Activated T-helper 1 cell treated with anti-CD3 and anti-CD28 coated beads, Interleukin-12 subunit alpha, Interleukin-12 subunit beta, Interleukin-2, Interleukin-4 antibody, amounts not matched to agents 30 ng/mL and 10 ng/mL and 1 ng/mL, durations not matched to agents 14 hours and 24 hours and 36 hours (primary cell): ENCODE measurements around the gene ZNF611. TPM values are rescaled to one million over a fixed set of nuclear protein-coding genes. Genes with fewer than 3 reads are reported as not detected.
"Not testable (repeated sequence)": the region's sequence is repeated elsewhere in the genome, so short reads cannot be mapped to it uniquely, and the experiment has no call there.

Source experiments
- DNase-seq: peaks from one replicate; pipeline ENCODE4 v3.0.0; 2021; ENCODE audit warnings: low spot score
- H3K27ac Mint-ChIP-seq: one replicate; pipeline ENCODE4 v1.8.0; 2021; ENCODE audit warnings: mild to moderate bottlenecking, mixed read lengths
- H3K27me3 Mint-ChIP-seq: one replicate; pipeline ENCODE4 v1.8.0; 2022; ENCODE audit warnings: mild to moderate bottlenecking, moderate library complexity, mixed read lengths; ENCODE audit not compliant: insufficient read depth
- H3K36me3 Mint-ChIP-seq: one replicate; pipeline ENCODE4 v1.8.0; 2021; ENCODE audit warnings: low read depth, mixed read lengths
- H3K4me1 Mint-ChIP-seq: one replicate; pipeline ENCODE4 v1.8.0; 2021; ENCODE audit warnings: low read depth, mixed read lengths
- H3K4me3 Mint-ChIP-seq: one replicate; pipeline ENCODE4 v1.8.0; 2021; ENCODE audit warnings: mild to moderate bottlenecking, moderate library complexity, mixed read lengths
- H3K9me3 Mint-ChIP-seq: one replicate; pipeline ENCODE4 v1.8.0; 2021; ENCODE audit warnings: mixed read lengths
- intact Hi-C: fragments of 100-400 bp; cut with micrococcal nuclease; formaldehyde crosslinking; loops from one replicate; pipeline ENCODE4 v1.15.1; 2024
- total RNA-seq: library from RNA; stranded (reverse); gene quantifications from 2 replicates; pipeline ENCODE4 v1.2.3, GENCODE V29; 2022

Gene ZNF611
- total RNA-seq, 1 donor from 2014 or later = 17.0 TPM

GRCh38 chr19:52710538-52710937 is 24.3 kb downstream of the ZNF611 start:
- no peaks in the 10 kb centered on the region for H3K27me3 Mint-ChIP-seq
- no peak overlapping the region for H3K4me3 Mint-ChIP-seq
- H3K27ac Mint-ChIP-seq = no peak overlapping the region
- H3K36me3 Mint-ChIP-seq = peaks cover 79% of the 10 kb centered on the region
- peaks cover 4% of the 10 kb centered on the region for H3K4me1 Mint-ChIP-seq
- DNase-seq = no peak
- intact Hi-C loops = no loop called here
- H3K9me3 Mint-ChIP-seq = peaks cover 54% of the 10 kb centered on the region

DNA sequence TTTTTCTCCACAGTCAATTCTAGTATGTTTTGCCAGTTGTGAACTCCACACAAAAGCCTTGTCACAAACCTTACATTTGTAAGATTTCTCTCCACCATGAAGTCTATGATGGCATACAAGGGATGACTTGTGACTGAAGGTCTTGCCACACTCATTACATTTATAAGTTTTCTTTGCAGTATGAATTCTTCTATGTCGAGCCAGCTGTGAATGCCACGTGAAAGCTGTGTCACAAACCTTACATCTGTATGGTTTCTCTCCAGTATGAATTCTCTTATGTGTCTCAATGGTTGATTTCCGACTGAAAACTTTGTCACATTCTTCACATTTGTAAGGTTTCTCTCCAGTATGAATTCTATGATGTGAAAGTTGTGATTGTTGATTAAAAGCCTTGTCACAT is 29.2 kb downstream of the ZNF611 start:
- H3K27ac Mint-ChIP-seq, DNase-seq, H3K27me3 Mint-ChIP-seq, H3K4me3 Mint-ChIP-seq, intact Hi-C loops, H3K4me1 Mint-ChIP-seq: not testable (repeated sequence)
- Mint-ChIP-seq H3K9me3 (peaks cover 62% of the 10 kb centered on the region), H3K36me3 (peaks cover 56% of the 10 kb centered on the region)

GRCh38 chr19:52703917-52704316 is 30.9 kb downstream of the ZNF611 start:
- intact Hi-C loops = no loop called here
- Mint-ChIP-seq H3K4me1 (no peaks in the 10 kb centered on the region), H3K27ac (no peak overlapping the region), H3K4me3 (no peak overlapping the region), H3K36me3 (peaks cover 52% of the 10 kb centered on the region), H3K27me3 (no peaks in the 10 kb centered on the region), H3K9me3 (peaks cover 70% of the 10 kb centered on the region)
- DNase-seq = no peak

DNA sequence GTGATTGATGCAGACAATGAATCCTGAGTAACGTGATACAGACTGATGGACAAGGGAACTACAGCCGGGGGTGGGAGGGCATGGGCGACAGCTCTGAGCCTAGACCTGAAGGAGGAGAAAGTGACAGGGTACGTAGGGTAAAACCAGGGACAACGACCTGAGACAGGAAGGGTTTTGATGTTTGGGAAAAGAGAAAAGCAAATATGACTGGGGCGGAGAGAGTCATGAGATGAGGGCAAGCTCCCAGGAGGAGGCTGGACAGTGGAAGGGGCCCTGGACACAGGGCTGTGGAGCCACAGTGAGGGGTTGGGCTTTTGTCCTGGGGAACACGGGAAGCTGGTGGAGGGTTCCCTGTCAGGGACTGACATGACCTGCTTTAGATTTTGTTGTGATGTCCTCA is 34.2 kb downstream of the ZNF611 start:
- H3K27ac Mint-ChIP-seq = no peak overlapping the region
- H3K27me3 Mint-ChIP-seq = no peaks in the 10 kb centered on the region
- peaks cover 63% of the 10 kb centered on the region for H3K9me3 Mint-ChIP-seq
- DNase-seq = no peak
- intact Hi-C loops = no loop called here
- H3K4me1 Mint-ChIP-seq = peaks cover 4% of the 10 kb centered on the region
- peaks cover 27% of the 10 kb centered on the region for H3K36me3 Mint-ChIP-seq
- no peak overlapping the region for H3K4me3 Mint-ChIP-seq

DNA sequence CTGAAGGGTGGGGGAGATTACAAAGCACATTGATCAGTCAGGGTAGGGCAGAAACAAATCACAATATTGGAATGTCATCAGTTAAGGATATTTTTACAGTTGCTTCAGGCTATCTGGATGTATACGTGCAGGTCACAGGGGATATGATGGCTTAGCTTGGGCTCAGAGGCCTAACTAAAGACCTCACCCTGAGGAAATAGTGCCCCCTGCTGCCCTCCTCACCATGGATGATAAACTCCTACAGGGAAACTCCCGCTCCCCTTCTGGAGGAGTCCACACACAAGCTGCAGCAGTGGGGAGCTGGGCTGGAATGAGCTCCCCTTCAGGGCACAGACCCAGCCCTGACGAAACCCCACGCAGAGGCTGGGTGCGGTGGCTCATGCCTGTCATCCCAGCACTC is 35.3 kb downstream of the ZNF611 start:
- H3K4me3 Mint-ChIP-seq, H3K4me1 Mint-ChIP-seq, intact Hi-C loops, H3K27ac Mint-ChIP-seq, H3K27me3 Mint-ChIP-seq, DNase-seq: not testable (repeated sequence)
- Mint-ChIP-seq H3K36me3 (peaks cover 16% of the 10 kb centered on the region), H3K9me3 (peaks cover 52% of the 10 kb centered on the region)

- Mint-ChIP-seq H3K27me3 (no peaks in the 10 kb centered on the region), H3K4me3 (no peak overlapping the region), H3K9me3 (peaks cover 36% of the 10 kb centered on the region), H3K4me1 (peaks cover 11% of the 10 kb centered on the region), H3K27ac (no peak overlapping the region), H3K36me3 (peaks cover 15% of the 10 kb centered on the region)
- intact Hi-C loops = no loop called here
- no peak for DNase-seq
Observed at GRCh38 chr19:52695996-52696395, 38.8 kb downstream of the ZNF611 start.

GRCh38 chr19:52694921-52695320 is 39.9 kb downstream of the ZNF611 start:
- no peaks in the 10 kb centered on the region for H3K27me3 Mint-ChIP-seq
- intact Hi-C loops = loop anchor here (5.0 kb wide), 1 partner anchor 158 kb away; no protein-coding TSS in a partner anchor
- no peak for DNase-seq

DNA sequence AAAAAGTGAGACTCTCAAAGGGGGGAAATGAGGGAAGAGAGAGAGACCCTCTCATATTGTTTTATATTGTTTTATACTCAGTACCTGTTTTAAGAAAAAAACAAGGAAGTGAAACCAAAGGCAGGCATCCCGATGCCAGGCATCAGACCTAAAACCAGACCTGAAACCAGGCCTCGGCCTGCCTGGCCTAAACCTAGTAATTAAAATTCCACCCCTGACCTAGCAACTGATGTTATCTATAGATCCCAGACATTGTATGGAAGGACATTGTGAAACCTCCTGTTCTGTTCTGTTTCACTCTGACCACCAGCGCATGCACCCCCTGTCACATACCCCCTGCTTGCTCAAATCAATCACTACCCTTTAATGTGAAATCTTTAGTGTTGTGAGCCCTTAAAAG is 40.6 kb downstream of the ZNF611 start:
- peaks cover 24% of the 10 kb centered on the region for H3K9me3 Mint-ChIP-seq
- H3K36me3 Mint-ChIP-seq = not testable (repeated sequence)
- intact Hi-C loops = loop anchor here (5.0 kb wide), 1 partner anchor 157 kb away; no protein-coding TSS in a partner anchor

More at GRCh38 chr19:52694921-52695320, 39.9 kb downstream of the ZNF611 start:
- Mint-ChIP-seq H3K4me1 (peaks cover 17% of the 10 kb centered on the region), H3K36me3 (peaks cover 9% of the 10 kb centered on the region), H3K4me3 (no peak overlapping the region), H3K9me3 (peaks cover 26% of the 10 kb centered on the region), H3K27ac (no peak overlapping the region)

GRCh38 chr19:52692431-52693008 is 42.3 kb downstream of the ZNF611 start:
- intact Hi-C loops = loop anchor here (5.0 kb wide), 1 partner anchor 155 kb away; no protein-coding TSS in a partner anchor
- H3K27me3 Mint-ChIP-seq = no peaks in the 10 kb centered on the region
- H3K9me3 Mint-ChIP-seq = peaks cover 8% of the 10 kb centered on the region
- no peak overlapping the region for H3K4me3 Mint-ChIP-seq
- no peak for DNase-seq
- no peak overlapping the region for H3K27ac Mint-ChIP-seq
- H3K4me1 Mint-ChIP-seq = peaks cover 33% of the 10 kb centered on the region
- H3K36me3 Mint-ChIP-seq = peaks cover 12% of the 10 kb centered on the region

More for the DNA sequence above, 40.6 kb downstream of the ZNF611 start:
- H3K4me3 Mint-ChIP-seq, H3K27ac Mint-ChIP-seq, H3K27me3 Mint-ChIP-seq, DNase-seq: not testable (repeated sequence)
- H3K4me1 Mint-ChIP-seq = peaks cover 22% of the 10 kb centered on the region

- no peaks in the 10 kb centered on the region for H3K27me3 Mint-ChIP-seq
- H3K36me3 Mint-ChIP-seq = peaks cover 12% of the 10 kb centered on the region
- peaks cover 7% of the 10 kb centered on the region for H3K9me3 Mint-ChIP-seq
- intact Hi-C loops = loop anchor here (5.0 kb wide), 1 partner anchor 154 kb away; no protein-coding TSS in a partner anchor
- H3K4me1 Mint-ChIP-seq = peaks cover 33% of the 10 kb centered on the region
- no peak for DNase-seq
- H3K27ac Mint-ChIP-seq = peak overlapping the region; percentile 23
- peak overlapping the region; percentile 94 for H3K4me3 Mint-ChIP-seq
Observed at GRCh38 chr19:52691737-52692136, 43.1 kb downstream of the ZNF611 start.

- Mint-ChIP-seq H3K9me3 (peaks cover 7% of the 10 kb centered on the region), H3K4me3 (peak overlapping the region; percentile 94), H3K36me3 (peaks cover 12% of the 10 kb centered on the region), H3K4me1 (peaks cover 33% of the 10 kb centered on the region), H3K27ac (peak overlapping the region; percentile 97), H3K27me3 (no peaks in the 10 kb centered on the region)
- no peak for DNase-seq
- intact Hi-C loops = loop anchor here (5.0 kb wide), 1 partner anchor 154 kb away; no protein-coding TSS in a partner anchor
Observed at GRCh38 chr19:52691215-52691610, 43.6 kb downstream of the ZNF611 start.

DNA sequence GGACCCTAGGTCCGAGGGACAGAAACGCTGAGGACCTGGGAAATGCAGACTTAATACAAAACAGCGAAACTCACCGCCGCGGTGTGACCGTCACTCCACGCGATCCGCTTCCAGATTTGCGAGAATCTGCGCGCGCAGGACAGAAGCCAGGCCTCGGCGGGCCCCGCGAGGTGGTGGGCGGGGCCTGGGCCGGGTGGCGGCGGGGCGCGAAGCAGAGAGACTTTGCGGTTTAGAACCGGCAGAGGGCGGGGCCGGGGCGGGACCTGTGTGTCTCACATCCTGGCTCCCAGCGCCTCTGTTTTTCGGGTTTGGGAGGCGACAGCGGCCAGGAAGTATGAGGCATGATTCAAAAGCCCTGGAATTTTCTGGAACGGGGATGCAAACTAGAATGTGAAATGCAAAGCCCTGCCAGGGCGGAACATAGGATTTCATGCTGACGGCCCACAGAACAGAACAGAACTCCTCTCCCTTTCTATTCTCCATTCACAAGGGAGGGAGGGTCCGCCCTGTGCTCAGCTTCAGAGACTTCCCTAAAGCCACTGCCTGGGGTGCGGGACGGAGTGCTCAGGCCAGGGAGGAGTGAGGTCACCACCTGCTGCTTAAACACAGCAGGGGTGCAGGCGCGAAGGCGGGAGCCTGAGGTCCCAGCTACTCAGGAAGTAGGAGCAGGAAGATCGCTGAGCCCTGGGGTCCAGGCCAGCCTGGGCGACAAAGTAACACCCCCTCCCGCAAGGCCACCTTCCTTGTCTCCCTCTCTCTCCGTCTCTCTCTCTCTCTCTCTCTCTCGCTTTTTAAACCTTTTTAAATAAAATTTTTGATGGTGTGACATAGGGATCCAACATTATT is 44.3 kb downstream of the ZNF611 start:
- H3K9me3 Mint-ChIP-seq = peaks cover 7% of the 10 kb centered on the region
- intact Hi-C loops = loop anchor here (1.0 to 5.0 kb wide), 8 partner anchors 45 to 763 kb away; partner anchors contain the start of genes ZNF525, ZNF611, ZNF613 and ZNF701
- peaks cover 12% of the 10 kb centered on the region for H3K36me3 Mint-ChIP-seq
- peak; percentile 90 for DNase-seq
- peak overlapping the region; percentile 94 for H3K4me3 Mint-ChIP-seq
- H3K4me1 Mint-ChIP-seq = peaks cover 33% of the 10 kb centered on the region
- H3K27me3 Mint-ChIP-seq = no peaks in the 10 kb centered on the region
- peak overlapping the region; percentile 97 for H3K27ac Mint-ChIP-seq
